ENCODE data around the gene MCCD1. TPM values are rescaled to one million over a fixed set of nuclear protein-coding genes. Genes with fewer than 3 reads are reported as not detected.
"Not testable (repeated sequence)": the region's sequence is repeated elsewhere in the genome, so short reads cannot be mapped to it uniquely, and the experiment has no call there.

MCCD1 gene
- total RNA-seq, 2 donors from 2014 or later, result not detected

- intact Hi-C loops (cut with DNase I), result loop anchor here (2.0 to 10.0 kb wide), 2 partner anchors 51 to 53 kb away; partner anchors contain the start of gene MICB
- peak overlapping the region; percentile 52 for H3K27ac ChIP-seq
- H3K4me1 ChIP-seq, result peaks cover 8% of the 10 kb centered on the region
- DNase-seq, result no peak
- peak overlapping the region; percentile 35 for H3K4me3 ChIP-seq
- peak overlapping the region; percentile 61 to 76 for H3K9ac ChIP-seq (ENCODE audit: low read depth in 2 of 2, low read length in 2 of 2)
- no peaks in the 10 kb centered on the region for H3K27me3 ChIP-seq
- H3K9me3 ChIP-seq, result no peaks in the 10 kb centered on the region
- no peak for TF ChIP-seq CTCF (IDR thresholded peaks at IDR 0.05)
- H3K36me3 ChIP-seq, result no peaks in the 10 kb centered on the region
Measured at GRCh38 chr6:31547727-31548543, 19.2 kb downstream of the MCCD1 start.

GRCh38 chr6:31548544-31548873 lies 19.7 kb downstream of the MCCD1 start:
- no peak for DNase-seq
- H3K36me3 ChIP-seq, result no peaks in the 10 kb centered on the region

GRCh38 chr6:31551371-31551770 lies 22.6 kb downstream of the MCCD1 start:
- H3K4me3 ChIP-seq; intact Hi-C loops (cut with DNase I); H3K9ac ChIP-seq (ENCODE audit: low read depth in 2 of 2, low read length in 2 of 2); H3K27me3 ChIP-seq; H3K36me3 ChIP-seq; H3K27ac ChIP-seq; H3K9me3 ChIP-seq; H3K4me1 ChIP-seq: not testable (repeated sequence)
- peak; percentile 59 for DNase-seq

More at GRCh38 chr6:31548544-31548873, 19.7 kb downstream of the MCCD1 start:
- no peaks in the 10 kb centered on the region for H3K9me3 ChIP-seq
- H3K9ac ChIP-seq (ENCODE audit: low read depth in 2 of 2, low read length in 2 of 2), result no peak overlapping the region
- peaks cover 8% of the 10 kb centered on the region for H3K4me1 ChIP-seq
- H3K27ac ChIP-seq, result no peak overlapping the region
- H3K27me3 ChIP-seq, result no peaks in the 10 kb centered on the region
- intact Hi-C loops (cut with DNase I), result loop anchor here (10.0 kb wide), 1 partner anchor 54 kb away; the partner anchor contains the start of gene MICB
- TF ChIP-seq CTCF (IDR thresholded peaks at IDR 0.05), result no peak
- H3K4me3 ChIP-seq, result no peak overlapping the region

GRCh38 chr6:31556307-31556706 lies 27.5 kb downstream of the MCCD1 start:
- Histone ChIP-seq H3K9me3 (no peaks in the 10 kb centered on the region), H3K9ac (ENCODE audit: low read depth in 2 of 2, low read length in 2 of 2) (no peak overlapping the region), H3K4me3 (no peak overlapping the region), H3K27ac (no peak overlapping the region), H3K36me3 (no peaks in the 10 kb centered on the region), H3K27me3 (no peaks in the 10 kb centered on the region), H3K4me1 (no peaks in the 10 kb centered on the region)
- TF ChIP-seq CTCF (IDR thresholded peaks at IDR 0.05), result no peak
- intact Hi-C loops (cut with DNase I), result no loop called here
- no peak for DNase-seq

GRCh38 chr6:31557443-31558317 lies 28.9 kb downstream of the MCCD1 start:
- TF ChIP-seq CTCF (IDR thresholded peaks at IDR 0.05), result no peak
- H3K36me3 ChIP-seq, result no peaks in the 10 kb centered on the region
- no peak for DNase-seq
- H3K4me1 ChIP-seq, result no peaks in the 10 kb centered on the region
- no peaks in the 10 kb centered on the region for H3K27me3 ChIP-seq
- intact Hi-C loops (cut with DNase I), result no loop called here
- H3K9ac ChIP-seq (ENCODE audit: low read depth in 2 of 2, low read length in 2 of 2), result no peak overlapping the region
- no peaks in the 10 kb centered on the region for H3K9me3 ChIP-seq
- H3K27ac ChIP-seq, result peak overlapping the region; percentile 36
- no peak overlapping the region for H3K4me3 ChIP-seq

Measured in colonic mucosa (tissue), 4 donors.